GM21737 (cell line): ENCODE results near the gene DOCK7.
"Not testable (repeated sequence)": the region's sequence is repeated elsewhere in the genome, so short reads cannot be mapped to it uniquely, and the experiment has no call there.

ENCODE experiments used
- ATAC-seq: cut with Tn5 transposase; IDR thresholded peaks from one replicate; pipeline ENCODE4 v1.9.1; 2021; ENCODE audit warnings: mild to moderate bottlenecking, moderate library complexity; ENCODE audit not compliant: unreplicated experiment

The DOCK7 gene

DNA sequence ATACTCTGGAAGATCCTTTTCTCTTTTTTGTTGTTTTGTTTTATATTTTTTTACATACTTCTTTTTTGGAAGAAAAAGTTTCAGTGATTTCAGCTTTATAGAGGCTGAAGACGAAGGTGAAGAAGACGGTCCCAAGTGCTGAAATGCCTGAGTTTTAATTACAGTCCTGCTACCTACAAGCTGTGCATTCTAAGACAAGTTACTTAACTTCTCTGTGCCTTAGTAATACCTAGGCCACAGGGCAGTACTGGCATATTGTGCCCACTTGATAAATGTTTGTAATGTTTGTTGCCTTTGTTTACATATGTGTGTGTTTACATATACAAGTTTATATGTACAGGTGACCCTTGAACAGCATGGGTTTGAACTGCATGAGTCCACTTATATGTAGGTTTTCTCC is 147.1 kb downstream of the DOCK7 start:
- no peak for ATAC-seq

DNA sequence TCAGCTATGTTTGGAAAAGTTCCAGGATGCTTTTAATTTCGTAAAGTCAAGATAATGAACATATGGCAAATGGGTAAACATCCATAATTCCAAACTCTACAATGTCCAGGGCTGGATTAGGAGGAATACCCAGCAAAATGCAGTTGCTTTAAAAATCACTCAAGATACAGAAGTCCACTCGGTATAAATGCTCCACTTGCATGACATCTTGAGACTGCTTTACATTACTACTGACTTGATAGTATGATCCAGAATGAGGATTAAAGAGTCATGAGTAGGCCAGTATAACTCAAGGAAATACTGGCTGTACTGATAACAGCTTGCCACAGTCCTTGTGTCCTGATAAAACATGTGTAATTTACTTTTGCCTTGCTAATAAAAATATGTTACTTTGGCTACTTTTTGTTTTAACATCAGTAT is 149.1 kb downstream of the DOCK7 start:
- ATAC-seq = no peak

DNA sequence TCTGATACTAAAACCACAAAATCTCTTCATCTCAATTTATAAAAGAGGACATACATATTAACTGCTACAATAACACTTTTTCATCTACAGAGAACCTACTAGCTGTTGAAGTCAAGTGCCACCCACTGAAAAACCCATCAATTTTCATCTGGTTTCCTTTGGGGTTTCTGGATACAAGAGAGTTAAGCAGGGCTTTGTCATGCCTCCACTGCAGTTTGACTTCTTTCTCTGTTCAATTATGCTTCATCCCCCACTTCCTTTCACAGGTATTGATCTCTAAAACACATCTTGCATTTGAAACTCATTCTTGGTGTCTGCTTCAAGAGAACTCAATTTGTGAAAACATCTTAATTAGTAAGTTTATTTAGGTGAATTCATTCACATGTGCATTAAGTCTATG is 151.3 kb downstream of the DOCK7 start:
- ATAC-seq = no peak

DNA sequence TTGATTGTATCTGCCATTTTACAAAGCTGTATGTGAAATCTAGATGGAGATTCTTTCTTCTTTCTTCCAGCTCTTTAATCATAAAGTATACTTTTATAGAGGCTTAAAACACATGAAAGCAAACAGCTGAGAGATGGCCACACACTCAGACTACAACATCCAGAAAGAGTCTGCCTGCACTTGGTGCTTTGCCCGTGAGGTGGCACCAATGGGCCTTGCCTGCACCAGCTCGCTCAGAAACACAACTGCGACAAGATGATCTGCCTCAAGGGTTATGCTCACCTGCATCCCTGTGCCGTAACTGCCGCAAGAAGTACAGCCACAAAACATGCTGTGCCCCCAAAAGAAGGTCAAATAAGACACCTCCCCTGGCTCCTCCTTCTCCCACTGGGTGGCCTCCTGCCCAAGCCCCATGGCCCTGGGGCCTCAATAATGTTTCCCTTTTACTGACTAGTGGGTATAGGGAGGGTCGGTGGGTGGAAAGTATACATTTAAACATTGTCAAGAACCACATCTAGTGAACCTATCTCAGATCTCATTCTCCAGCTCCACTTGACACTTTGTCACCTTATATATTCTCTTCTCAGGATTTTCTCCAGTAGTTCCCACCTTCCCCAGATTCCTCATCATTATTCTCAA is 157.6 kb downstream of the DOCK7 start:
- no peak for ATAC-seq

DNA sequence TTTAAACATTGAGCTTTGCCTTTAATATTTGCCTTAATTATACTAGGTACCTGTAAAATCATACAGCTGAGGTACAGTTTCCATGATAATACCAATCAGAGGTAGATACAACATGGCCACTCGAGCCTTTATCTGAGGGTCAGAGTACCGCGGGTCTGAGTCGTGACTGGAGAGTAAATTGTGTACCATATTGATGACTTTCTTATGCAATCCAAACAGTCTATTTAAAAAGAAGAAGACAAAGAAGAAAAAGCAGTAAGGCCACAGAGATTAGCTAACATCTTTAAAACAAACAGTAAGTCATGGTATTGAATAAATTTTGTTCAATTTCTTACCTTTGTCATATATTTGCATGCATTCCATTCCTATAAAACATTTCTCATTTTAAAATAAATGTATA is 159.0 kb downstream of the DOCK7 start:
- no peak for ATAC-seq

DNA sequence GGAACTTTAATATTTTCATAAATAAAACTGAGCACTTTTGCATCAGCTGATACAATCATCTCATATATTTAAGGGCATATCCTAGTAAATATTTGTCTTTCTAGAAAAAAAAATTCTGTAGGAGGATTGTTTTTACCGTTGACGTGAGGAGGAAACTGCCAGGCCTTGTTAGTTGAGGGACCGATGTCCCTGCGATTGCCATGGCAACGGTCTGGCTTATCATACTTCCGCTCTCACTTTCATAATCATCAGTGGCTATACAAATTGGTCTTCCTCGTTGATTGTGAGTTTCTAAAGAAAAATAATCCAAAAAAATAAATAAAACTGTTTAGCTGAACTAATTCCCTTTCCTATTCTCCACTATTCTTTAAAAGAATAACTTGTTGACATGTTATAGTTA is 160.2 kb downstream of the DOCK7 start:
- ATAC-seq = no peak

DNA sequence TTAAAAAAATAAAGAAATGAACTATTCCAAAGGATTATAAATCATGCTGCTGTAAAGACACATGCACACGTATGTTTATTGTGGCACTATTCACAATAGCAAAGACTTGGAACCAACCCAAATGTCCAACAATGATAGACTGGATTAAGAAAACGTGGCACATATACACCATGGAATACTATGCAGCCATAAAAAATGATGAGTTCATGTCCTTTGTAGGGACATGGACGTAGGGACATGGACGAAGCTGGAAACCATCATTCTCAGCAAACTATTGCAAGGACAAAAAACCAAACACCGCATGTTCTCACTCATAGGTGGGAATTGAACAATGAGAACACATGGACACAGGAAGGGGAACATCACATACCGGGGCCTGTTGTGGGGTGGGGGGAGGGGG is 160.8 kb downstream of the DOCK7 start:
- not testable (repeated sequence) for ATAC-seq

DNA sequence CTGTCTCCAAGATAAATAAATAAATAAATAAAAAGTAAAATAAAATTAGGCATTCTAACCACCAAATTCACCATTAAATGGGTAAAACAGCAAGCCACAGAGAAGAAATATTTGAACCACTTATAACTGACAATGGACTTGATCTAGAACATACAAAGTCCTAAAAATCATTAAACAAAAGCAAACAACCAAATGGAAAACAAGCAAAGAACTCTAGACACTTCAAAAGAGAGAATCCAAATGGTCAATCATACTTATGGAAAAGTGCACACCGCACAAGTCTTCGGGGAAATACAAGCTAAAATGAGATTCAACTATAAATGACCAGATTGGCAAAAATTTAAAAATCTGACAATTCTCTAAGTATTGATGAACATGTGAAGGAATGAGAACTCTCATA is 164.3 kb downstream of the DOCK7 start:
- no peak for ATAC-seq

DNA sequence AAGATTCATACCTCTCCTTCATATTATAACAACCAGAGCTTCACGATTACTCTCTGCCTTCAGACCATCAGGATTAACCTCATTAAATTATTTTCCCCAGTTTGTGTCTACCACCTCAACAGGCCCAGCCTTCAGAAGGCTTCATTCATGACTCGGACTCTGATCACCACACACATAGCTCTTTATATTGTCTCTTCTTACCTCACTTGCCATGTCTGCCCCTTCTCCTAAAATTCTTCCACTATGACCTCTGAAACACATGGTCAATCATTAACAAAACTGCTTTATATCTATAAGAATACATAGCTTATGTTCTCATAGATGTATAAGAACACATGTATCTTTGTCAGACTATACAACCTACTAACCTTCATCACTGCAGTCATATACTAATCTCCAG is 171.6 kb downstream of the DOCK7 start:
- ATAC-seq = no peak

DNA sequence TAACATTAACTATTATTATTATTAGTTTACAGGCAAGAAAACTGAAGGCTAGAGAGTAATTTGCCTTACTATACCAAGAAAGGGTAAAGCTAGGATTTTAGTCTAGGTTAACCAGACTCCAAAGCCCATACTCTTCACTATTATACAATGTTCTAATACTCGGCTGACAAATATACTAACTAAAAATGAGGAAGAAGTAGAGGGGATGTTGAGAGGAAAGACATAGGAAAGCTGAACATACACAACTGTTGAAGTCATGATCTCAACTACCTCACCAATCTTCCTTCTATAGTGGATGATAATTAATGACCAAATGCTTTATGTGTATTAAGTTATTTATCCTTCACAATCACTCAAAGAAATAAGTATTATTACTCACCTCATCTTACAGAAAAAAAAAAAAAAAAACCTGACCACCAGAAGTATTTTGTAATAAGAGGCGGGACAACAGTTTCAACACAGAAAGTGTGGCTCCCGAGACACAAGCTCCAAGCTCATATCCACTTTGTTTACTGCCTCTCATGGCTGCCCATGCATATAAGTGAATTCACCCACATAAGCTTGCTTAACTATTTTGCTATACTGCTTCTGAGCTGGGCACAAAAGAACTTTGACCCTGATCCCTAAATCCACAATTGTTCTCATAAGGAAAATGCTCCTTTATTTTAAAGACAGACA is 173.3 kb downstream of the DOCK7 start:
- no peak for ATAC-seq

DNA sequence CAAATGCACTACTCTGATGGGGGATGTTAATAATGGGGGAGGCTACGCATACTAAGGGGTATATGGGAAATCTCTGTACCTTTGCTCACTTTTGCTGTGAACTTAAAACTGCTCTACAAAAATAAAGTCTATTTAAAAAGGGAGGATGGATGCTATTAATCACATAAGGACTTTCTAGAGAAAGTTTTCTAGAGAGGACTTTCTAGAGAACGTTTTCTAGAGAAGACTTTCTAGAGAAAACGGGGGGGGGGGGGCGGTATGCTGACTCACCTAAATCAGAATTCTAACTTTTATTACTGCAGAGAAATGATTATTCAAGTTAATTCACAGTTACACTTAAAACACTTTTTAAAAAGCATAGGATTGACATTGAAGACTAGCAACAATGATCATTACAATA is 175.2 kb downstream of the DOCK7 start:
- no peak for ATAC-seq

DNA sequence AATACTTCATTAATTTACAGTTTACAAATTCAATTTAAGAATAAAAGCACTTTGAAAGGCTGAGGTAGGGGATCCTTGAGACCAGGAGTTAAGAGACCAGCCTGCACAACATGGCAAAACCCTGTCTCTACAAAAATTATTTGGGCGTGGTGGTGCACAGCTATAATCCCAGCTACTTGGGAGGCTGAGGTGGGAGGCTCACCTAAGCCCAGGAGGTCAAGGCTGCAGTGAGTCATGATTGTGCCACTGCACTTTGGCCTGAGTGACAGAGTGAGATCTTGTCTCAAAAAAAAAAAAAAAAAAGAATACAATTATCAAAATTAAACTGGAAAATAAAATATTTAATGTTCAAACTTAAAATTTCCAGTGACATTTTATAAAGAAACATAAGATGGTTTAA is 179.2 kb downstream of the DOCK7 start:
- ATAC-seq = no peak

DNA sequence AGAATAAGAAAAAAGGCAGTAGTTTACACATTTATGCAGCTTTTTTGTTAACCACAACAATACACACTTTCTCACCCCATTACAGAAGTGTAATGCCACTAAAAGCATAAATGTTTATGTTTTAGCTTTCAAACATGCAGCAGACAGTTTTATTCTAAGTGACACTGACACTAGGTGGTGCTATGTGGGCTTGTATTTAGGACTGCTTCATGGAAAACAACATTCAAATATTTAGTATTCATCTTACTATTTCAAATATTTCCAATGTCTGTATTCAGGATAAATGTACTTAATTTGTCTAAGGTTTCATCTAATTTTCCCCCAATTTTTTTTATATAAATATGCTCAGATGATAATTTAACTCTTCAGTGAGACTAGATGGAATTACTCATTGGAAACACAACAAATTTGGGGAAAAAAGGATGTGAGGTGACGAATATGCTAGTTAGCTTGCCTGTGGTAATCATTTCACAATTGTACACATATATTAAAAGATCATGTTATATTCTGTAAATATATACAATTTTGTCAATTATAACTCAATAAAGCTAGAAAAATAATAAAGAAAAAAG is 179.9 kb downstream of the DOCK7 start:
- ATAC-seq = no peak

DNA sequence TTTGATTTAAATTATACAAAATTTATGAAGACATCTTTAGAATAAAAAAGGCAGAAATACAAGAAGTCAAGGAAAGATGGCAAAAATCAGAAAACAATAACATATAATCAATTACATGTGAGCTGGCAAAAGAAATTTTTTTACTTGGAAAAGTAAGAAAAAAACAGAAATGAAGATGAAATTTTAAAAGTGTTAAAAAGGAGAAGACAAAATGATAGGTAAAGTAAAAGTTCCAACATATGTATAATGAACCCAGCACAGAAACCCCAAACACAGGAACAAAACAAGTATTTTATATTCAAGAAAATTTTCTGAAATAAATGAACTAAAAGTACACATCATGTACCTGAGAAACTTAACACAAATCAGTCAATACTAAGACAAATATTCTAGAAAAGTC is 188.0 kb downstream of the DOCK7 start:
- ATAC-seq = no peak

DNA sequence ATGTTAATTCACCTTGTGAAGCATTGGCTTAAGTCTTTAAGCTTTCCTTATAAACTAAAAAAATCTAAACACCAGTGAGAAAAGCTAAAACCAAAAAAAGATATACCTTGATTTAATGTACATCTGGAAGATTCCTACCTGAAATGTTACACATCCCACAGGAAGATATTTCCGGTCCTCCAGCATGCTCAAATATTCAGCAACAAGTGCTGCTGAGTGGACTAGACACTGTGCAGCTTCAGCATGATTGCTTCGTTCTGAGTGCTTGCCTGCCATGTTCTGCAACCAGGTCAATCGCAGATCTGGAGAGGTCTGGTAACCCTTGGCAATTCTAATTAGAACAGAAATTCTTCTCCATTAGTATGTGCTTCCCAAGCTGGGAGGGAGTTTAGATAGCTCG is 194.0 kb downstream of the DOCK7 start:
- ATAC-seq = no peak

DNA sequence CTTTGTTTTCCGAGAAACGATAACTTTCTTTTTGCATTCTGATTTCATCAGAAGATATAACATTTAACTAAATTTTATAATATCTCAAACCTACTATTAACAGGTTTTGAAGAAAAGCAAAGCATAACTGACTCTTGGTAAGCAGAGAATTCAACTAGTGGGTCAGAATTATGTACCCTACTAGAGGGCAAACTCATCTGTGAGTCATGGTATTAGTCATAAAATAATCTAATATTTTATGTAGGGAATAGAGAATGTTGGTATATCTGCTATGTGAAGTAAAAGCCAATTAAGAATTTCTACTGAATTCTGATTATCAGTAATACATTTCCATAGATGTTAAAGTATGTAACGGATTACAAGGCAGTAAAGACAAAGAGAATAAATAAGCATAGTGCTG is 194.5 kb downstream of the DOCK7 start:
- no peak for ATAC-seq

DNA sequence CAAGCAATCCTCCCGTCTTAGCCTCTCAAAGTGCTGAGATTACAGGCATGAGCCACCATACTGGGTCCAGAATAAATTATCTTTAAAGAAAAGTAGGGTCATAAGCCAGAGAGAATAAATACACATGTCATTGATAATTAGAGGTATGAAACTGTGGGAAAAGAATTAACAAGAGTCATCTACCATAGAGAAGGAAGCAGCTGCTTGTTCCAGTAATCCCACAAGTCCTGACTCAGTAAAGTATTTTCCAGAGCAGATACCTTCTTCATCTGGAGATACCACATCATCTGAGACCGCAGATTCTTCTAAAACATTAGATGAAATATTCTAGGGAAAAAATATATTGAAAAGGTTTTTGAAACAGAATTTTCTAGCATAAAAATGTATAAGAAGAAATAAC is 195.7 kb downstream of the DOCK7 start:
- no peak for ATAC-seq

DNA sequence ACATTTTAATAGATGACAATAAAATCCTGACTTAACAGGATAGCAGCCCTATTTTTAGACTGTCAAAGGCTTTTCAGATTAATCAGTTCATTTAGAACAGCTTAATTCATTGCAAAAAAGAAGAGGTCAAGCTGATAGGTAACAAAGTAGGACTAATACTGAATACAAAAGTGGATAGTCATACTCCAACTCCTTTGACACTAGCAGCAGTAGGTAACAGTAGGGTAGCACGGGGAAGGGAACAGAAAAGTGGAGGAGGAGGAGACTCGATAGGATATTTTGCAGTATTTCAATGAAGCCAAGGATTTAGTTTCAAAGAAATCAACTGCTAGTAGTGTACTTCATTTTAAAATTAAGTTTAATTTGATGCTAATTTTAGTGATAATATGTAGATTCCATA is 200.2 kb downstream of the DOCK7 start:
- ATAC-seq = no peak

DNA sequence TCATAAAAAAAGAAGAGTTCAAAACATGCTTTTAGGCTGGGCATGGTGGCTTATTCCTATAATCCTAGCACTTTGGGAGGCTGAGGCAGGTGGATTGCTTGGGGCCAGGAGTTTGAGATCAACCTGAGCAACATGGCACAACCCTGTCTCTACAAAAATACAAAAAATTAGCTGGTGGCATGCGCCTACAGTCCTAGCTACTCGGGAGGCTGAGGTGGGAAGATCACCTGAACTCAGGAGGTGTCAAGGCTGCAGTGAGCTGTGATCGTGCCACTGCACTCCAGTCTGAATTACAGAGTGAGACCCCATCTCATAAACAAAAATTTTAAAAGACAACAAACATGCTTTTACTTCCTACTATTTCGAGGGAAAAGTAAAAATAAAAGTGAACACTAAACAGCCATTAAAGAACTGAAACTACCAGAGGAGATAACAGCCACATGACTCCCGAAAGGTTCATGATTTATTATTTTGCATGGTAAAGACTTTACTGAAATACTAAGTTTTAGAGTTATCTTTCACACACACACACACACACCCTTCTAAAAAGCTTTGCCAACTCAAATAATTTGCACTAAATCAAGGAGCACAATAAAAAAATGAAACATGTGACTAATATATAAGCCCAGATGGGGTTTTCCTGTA is 203.2 kb downstream of the DOCK7 start:
- no peak for ATAC-seq

DNA sequence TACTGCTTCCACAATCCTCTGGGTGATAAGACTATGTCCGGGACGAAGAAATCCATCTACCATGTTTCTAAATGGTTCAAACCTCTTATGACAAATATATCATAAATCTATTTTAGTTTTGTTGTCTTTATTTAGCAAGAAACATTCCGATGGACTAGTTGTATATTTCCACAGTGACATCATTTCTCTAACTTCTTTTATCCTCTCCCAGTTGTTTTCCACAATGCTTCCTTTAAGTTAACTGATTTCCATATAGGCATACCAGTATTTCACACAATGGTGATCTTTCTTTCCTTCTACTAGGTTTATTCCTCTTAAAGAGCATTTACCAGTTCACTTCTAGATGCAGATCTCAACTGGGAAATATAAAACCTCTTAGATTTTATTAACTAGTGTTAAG is 206.5 kb downstream of the DOCK7 start:
- no peak for ATAC-seq

DNA sequence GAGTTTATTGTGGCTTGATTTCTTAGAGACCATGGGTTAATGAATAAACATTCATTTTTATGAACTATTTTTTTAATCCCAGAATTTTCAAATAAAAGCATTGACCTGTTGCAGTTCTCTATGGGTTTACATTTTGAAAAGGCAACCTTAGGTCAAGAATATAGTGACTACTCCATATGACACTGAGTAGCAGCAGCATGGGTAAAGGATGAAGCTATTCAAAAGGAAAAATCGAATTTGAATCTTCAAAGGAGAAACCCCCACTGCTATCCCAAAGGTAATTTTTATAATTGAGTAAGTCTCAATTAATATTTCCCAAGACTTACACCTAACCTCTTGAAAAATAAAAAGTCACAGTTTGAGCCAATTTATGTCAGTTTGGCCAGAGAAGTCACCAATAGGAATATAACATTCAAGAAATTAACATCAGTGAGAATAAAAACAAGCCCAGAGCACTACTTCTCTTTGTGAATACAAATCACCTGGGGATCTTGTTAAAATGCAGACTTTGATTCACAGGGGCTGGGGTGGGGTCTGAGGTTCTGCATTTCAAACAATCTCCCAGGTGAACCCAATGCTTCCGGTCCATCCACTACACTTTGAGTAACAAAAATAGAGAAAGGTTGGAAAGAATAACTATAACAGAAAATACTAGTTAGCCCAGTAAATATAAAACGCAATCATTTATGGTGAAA is 211.5 kb downstream of the DOCK7 start:
- no peak for ATAC-seq

DNA sequence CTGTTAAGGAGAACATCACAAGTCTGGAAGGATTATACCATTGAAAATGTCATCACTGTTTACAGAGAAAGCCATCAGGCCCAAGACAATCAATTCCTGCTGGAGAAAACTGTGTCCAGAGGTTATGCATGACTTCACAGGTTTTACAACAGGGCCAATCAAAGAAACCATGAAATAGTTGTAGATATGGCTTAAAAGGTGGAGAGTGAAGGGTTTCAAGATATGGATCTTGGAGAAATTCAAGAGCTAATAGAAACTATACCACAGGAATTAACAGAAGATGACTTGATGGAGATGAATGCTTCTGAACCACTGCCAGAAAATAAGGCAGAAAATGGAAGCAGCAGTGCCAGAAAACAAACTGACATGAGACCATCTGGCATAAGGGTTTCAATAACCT is 221.1 kb downstream of the DOCK7 start:
- no peak for ATAC-seq
